ENCODE results near the gene AGTPBP1. TPM values are rescaled to one million over a fixed set of nuclear protein-coding genes. Genes with fewer than 3 reads are reported as not detected.

The AGTPBP1 gene
- total and polyA plus RNA-seq, 12 donors, result 9.7 to 87.1 (median 51.4) TPM

GRCh38 chr9:85737671-85738070 lies 4.1 kb downstream of the AGTPBP1 start:
- H3K36me3 ChIP-seq, result no peaks in the 10 kb centered on the region
- H3K4me3 ChIP-seq, result no peak overlapping the region
- no peak for TF ChIP-seq CTCF (IDR thresholded peaks at IDR 0.05)
- intact Hi-C loops (cut with DNase I), result no loop called here
- H3K4me1 ChIP-seq, result peaks cover 0 to 82% (median 25%) of the 10 kb centered on the region in 9 donors
- DNase-seq, result no peak
- 74 to 92% methylated on average over 3 of the region's 3 CpGs for WGBS, 2 donors
- no peak for ATAC-seq
- peak overlapping the region in 5 of 10 donors; percentile 22 to 90 (median 61) for H3K27ac ChIP-seq
- H3K27me3 ChIP-seq, result no peaks in the 10 kb centered on the region
- peaks cover 0 to 5% (median 0%) of the 10 kb centered on the region in 11 donors for H3K9me3 ChIP-seq

GRCh38 chr9:85730916-85731630 lies 10.7 kb downstream of the AGTPBP1 start:
- peak in 2 of 8 donors; percentile 59 to 80 for ATAC-seq
- peaks cover 0 to 95% (median 20%) of the 10 kb centered on the region in 9 donors for H3K4me1 ChIP-seq

GRCh38 chr9:85729882-85730281 lies 11.9 kb downstream of the AGTPBP1 start:
- no peaks in the 10 kb centered on the region for H3K36me3 ChIP-seq
- H3K4me1 ChIP-seq, result peaks cover 0 to 84% (median 18%) of the 10 kb centered on the region in 9 donors
- H3K4me3 ChIP-seq, result no peak overlapping the region
- ATAC-seq, result peak in 3 of 8 donors; percentile 39 to 63 (median 46)
- intact Hi-C loops (cut with DNase I), result no loop called here
- DNase-seq, result no peak
- peak overlapping the region in 5 of 10 donors; percentile 23 to 65 (median 33) for H3K27ac ChIP-seq
- H3K27me3 ChIP-seq, result no peaks in the 10 kb centered on the region
- peaks cover 0 to 13% (median 0%) of the 10 kb centered on the region in 11 donors for H3K9me3 ChIP-seq
- TF ChIP-seq CTCF (IDR thresholded peaks at IDR 0.05), result no peak

More at GRCh38 chr9:85730916-85731630, 10.7 kb downstream of the AGTPBP1 start:
- 55 to 68% methylated on average over 4 of the region's 4 CpGs for WGBS, 2 donors
- no peaks in the 10 kb centered on the region for H3K27me3 ChIP-seq
- no peak for TF ChIP-seq CTCF (IDR thresholded peaks at IDR 0.05)
- H3K27ac ChIP-seq, result peak overlapping the region in 4 of 10 donors; percentile 9 to 65 (median 40)
- H3K4me3 ChIP-seq, result no peak overlapping the region
- H3K9me3 ChIP-seq, result peaks cover 0 to 13% (median 0%) of the 10 kb centered on the region in 11 donors
- no peaks in the 10 kb centered on the region for H3K36me3 ChIP-seq
- intact Hi-C loops (cut with DNase I), result no loop called here
- DNase-seq, result no peak

- H3K4me1 ChIP-seq, result peaks cover 0 to 70% (median 18%) of the 10 kb centered on the region in 9 donors
- no peaks in the 10 kb centered on the region for H3K27me3 ChIP-seq
- peak overlapping the region in 1 of 10 donors; percentile 71 for H3K27ac ChIP-seq
- no peak overlapping the region for H3K4me3 ChIP-seq
- H3K36me3 ChIP-seq, result peaks cover 0 to 11% (median 0%) of the 10 kb centered on the region in 9 donors
- intact Hi-C loops (cut with DNase I), result no loop called here
- DNase-seq (no peak), ATAC-seq (no peak)
- 39 to 43% methylated on average over 2 of the region's 2 CpGs for WGBS, 2 donors
- no peak for TF ChIP-seq CTCF (IDR thresholded peaks at IDR 0.05)
- peaks cover 0 to 6% (median 0%) of the 10 kb centered on the region in 11 donors for H3K9me3 ChIP-seq
These were observed 14.3 kb downstream of the AGTPBP1 start for GRCh38 chr9:85727500-85727899.
